ENCODE results near the gene LGALS3.

Gene LGALS3

GRCh38 chr14:55151601-55152000 is 22.5 kb downstream of the LGALS3 start:
- H3K27ac ChIP-seq (ENCODE audit: low read depth, low read length, severe bottlenecking), result no peak overlapping the region
- no peak overlapping the region for H3K4me3 ChIP-seq (ENCODE audit: extremely low read depth, insufficient read depth, low read length, poor library complexity, severe bottlenecking)
- no peaks in the 10 kb centered on the region for H3K9me3 ChIP-seq (ENCODE audit: control insufficient read depth, low read length)
- peaks cover 79% of the 10 kb centered on the region for H3K36me3 ChIP-seq (ENCODE audit: control insufficient read depth, insufficient read depth, low read length)
- H3K4me1 ChIP-seq (ENCODE audit: control insufficient read depth, insufficient read depth, low read length, poor library complexity, severe bottlenecking), result no peaks in the 10 kb centered on the region
- no CpG with 5 or more reads among the region's 1 CpG for WGBS, 2 experiments (ENCODE audit: insufficient coverage in 2 of 2)

- Histone ChIP-seq H3K36me3 (ENCODE audit: control insufficient read depth, insufficient read depth, low read length) (peaks cover 79% of the 10 kb centered on the region), H3K9me3 (ENCODE audit: control insufficient read depth, low read length) (no peaks in the 10 kb centered on the region), H3K27ac (ENCODE audit: low read depth, low read length, severe bottlenecking) (no peak overlapping the region), H3K4me1 (ENCODE audit: control insufficient read depth, insufficient read depth, low read length, poor library complexity, severe bottlenecking) (no peaks in the 10 kb centered on the region), H3K4me3 (ENCODE audit: extremely low read depth, insufficient read depth, low read length, poor library complexity, severe bottlenecking) (no peak overlapping the region)
- WGBS, 2 experiments (ENCODE audit: insufficient coverage in 2 of 2), result no CpG with 5 or more reads among the region's 1 CpG
Observed at GRCh38 chr14:55152052-55152753, 23.2 kb downstream of the LGALS3 start.

GRCh38 chr14:55153951-55154350 is 24.9 kb downstream of the LGALS3 start:
- Histone ChIP-seq H3K4me1 (ENCODE audit: control insufficient read depth, insufficient read depth, low read length, poor library complexity, severe bottlenecking) (no peaks in the 10 kb centered on the region), H3K36me3 (ENCODE audit: control insufficient read depth, insufficient read depth, low read length) (peaks cover 73% of the 10 kb centered on the region), H3K9me3 (ENCODE audit: control insufficient read depth, low read length) (no peaks in the 10 kb centered on the region), H3K27ac (ENCODE audit: low read depth, low read length, severe bottlenecking) (no peak overlapping the region), H3K4me3 (ENCODE audit: extremely low read depth, insufficient read depth, low read length, poor library complexity, severe bottlenecking) (no peak overlapping the region)
- 96% methylated on average over 3 of the region's 3 CpGs; no CpG with 5 or more reads in 1 of the 2 experiments for WGBS, 2 experiments (ENCODE audit: insufficient coverage in 2 of 2)

- Histone ChIP-seq H3K4me1 (ENCODE audit: control insufficient read depth, insufficient read depth, low read length, poor library complexity, severe bottlenecking) (no peaks in the 10 kb centered on the region), H3K9me3 (ENCODE audit: control insufficient read depth, low read length) (no peaks in the 10 kb centered on the region), H3K4me3 (ENCODE audit: extremely low read depth, insufficient read depth, low read length, poor library complexity, severe bottlenecking) (no peak overlapping the region), H3K27ac (ENCODE audit: low read depth, low read length, severe bottlenecking) (no peak overlapping the region), H3K36me3 (ENCODE audit: control insufficient read depth, insufficient read depth, low read length) (peaks cover 74% of the 10 kb centered on the region)
- WGBS, 2 experiments (ENCODE audit: insufficient coverage in 2 of 2), result 88 to 100% methylated on average over 1 of the region's 1 CpG
Observed at GRCh38 chr14:55157080-55157479, 28.0 kb downstream of the LGALS3 start.

GRCh38 chr14:55158412-55158811 is 29.4 kb downstream of the LGALS3 start:
- H3K9me3 ChIP-seq (ENCODE audit: control insufficient read depth, low read length), result no peaks in the 10 kb centered on the region
- H3K27ac ChIP-seq (ENCODE audit: low read depth, low read length, severe bottlenecking), result no peak overlapping the region
- H3K4me1 ChIP-seq (ENCODE audit: control insufficient read depth, insufficient read depth, low read length, poor library complexity, severe bottlenecking), result no peaks in the 10 kb centered on the region
- 88 to 98% methylated on average over 1 to 3 of the region's 3 CpGs for WGBS, 2 experiments (ENCODE audit: insufficient coverage in 2 of 2)
- no peak overlapping the region for H3K4me3 ChIP-seq (ENCODE audit: extremely low read depth, insufficient read depth, low read length, poor library complexity, severe bottlenecking)
- H3K36me3 ChIP-seq (ENCODE audit: control insufficient read depth, insufficient read depth, low read length), result peaks cover 68% of the 10 kb centered on the region

- H3K36me3 ChIP-seq (ENCODE audit: control insufficient read depth, insufficient read depth, low read length), result peaks cover 62% of the 10 kb centered on the region
- no peak overlapping the region for H3K27ac ChIP-seq (ENCODE audit: low read depth, low read length, severe bottlenecking)
- no peaks in the 10 kb centered on the region for H3K9me3 ChIP-seq (ENCODE audit: control insufficient read depth, low read length)
- H3K4me3 ChIP-seq (ENCODE audit: extremely low read depth, insufficient read depth, low read length, poor library complexity, severe bottlenecking), result no peak overlapping the region
- no peaks in the 10 kb centered on the region for H3K4me1 ChIP-seq (ENCODE audit: control insufficient read depth, insufficient read depth, low read length, poor library complexity, severe bottlenecking)
Observed at GRCh38 chr14:55160989-55161388, 31.9 kb downstream of the LGALS3 start.

GRCh38 chr14:55170526-55170925 is 41.5 kb downstream of the LGALS3 start:
- WGBS, 2 experiments (ENCODE audit: insufficient coverage in 2 of 2), result no CpG with 5 or more reads among the region's 2 CpGs
- Histone ChIP-seq H3K4me1 (ENCODE audit: control insufficient read depth, insufficient read depth, low read length, poor library complexity, severe bottlenecking) (no peaks in the 10 kb centered on the region), H3K27ac (ENCODE audit: low read depth, low read length, severe bottlenecking) (no peak overlapping the region), H3K4me3 (ENCODE audit: extremely low read depth, insufficient read depth, low read length, poor library complexity, severe bottlenecking) (no peak overlapping the region), H3K9me3 (ENCODE audit: control insufficient read depth, low read length) (no peaks in the 10 kb centered on the region), H3K36me3 (ENCODE audit: control insufficient read depth, insufficient read depth, low read length) (peaks cover 87% of the 10 kb centered on the region)

GRCh38 chr14:55180006-55180405 is 51.0 kb downstream of the LGALS3 start:
- Histone ChIP-seq H3K4me3 (ENCODE audit: extremely low read depth, insufficient read depth, low read length, poor library complexity, severe bottlenecking) (no peak overlapping the region), H3K27ac (ENCODE audit: low read depth, low read length, severe bottlenecking) (no peak overlapping the region), H3K36me3 (ENCODE audit: control insufficient read depth, insufficient read depth, low read length) (peaks cover 80% of the 10 kb centered on the region), H3K9me3 (ENCODE audit: control insufficient read depth, low read length) (no peaks in the 10 kb centered on the region), H3K4me1 (ENCODE audit: control insufficient read depth, insufficient read depth, low read length, poor library complexity, severe bottlenecking) (no peaks in the 10 kb centered on the region)
- WGBS, 2 experiments (ENCODE audit: insufficient coverage in 2 of 2), result no CpG with 5 or more reads among the region's 2 CpGs

GRCh38 chr14:55180434-55180833 is 51.4 kb downstream of the LGALS3 start:
- no CpG with 5 or more reads among the region's 4 CpGs for WGBS, 2 experiments (ENCODE audit: insufficient coverage in 2 of 2)
- Histone ChIP-seq H3K9me3 (ENCODE audit: control insufficient read depth, low read length) (no peaks in the 10 kb centered on the region), H3K4me3 (ENCODE audit: extremely low read depth, insufficient read depth, low read length, poor library complexity, severe bottlenecking) (no peak overlapping the region), H3K36me3 (ENCODE audit: control insufficient read depth, insufficient read depth, low read length) (peaks cover 78% of the 10 kb centered on the region), H3K4me1 (ENCODE audit: control insufficient read depth, insufficient read depth, low read length, poor library complexity, severe bottlenecking) (no peaks in the 10 kb centered on the region), H3K27ac (ENCODE audit: low read depth, low read length, severe bottlenecking) (no peak overlapping the region)

- Histone ChIP-seq H3K36me3 (ENCODE audit: control insufficient read depth, insufficient read depth, low read length) (peaks cover 26% of the 10 kb centered on the region), H3K9me3 (ENCODE audit: control insufficient read depth, low read length) (peaks cover 8% of the 10 kb centered on the region), H3K4me1 (ENCODE audit: control insufficient read depth, insufficient read depth, low read length, poor library complexity, severe bottlenecking) (no peaks in the 10 kb centered on the region), H3K4me3 (ENCODE audit: extremely low read depth, insufficient read depth, low read length, poor library complexity, severe bottlenecking) (no peak overlapping the region), H3K27ac (ENCODE audit: low read depth, low read length, severe bottlenecking) (no peak overlapping the region)
- WGBS, 2 experiments (ENCODE audit: insufficient coverage in 2 of 2), result 80% methylated on average over 1 of the region's 4 CpGs; no CpG with 5 or more reads in 1 of the 2 experiments
Observed at GRCh38 chr14:55188686-55189295, 59.7 kb downstream of the LGALS3 start.

GRCh38 chr14:55190906-55191202 is 61.8 kb downstream of the LGALS3 start:
- Histone ChIP-seq H3K4me3 (ENCODE audit: extremely low read depth, insufficient read depth, low read length, poor library complexity, severe bottlenecking) (peak overlapping the region; percentile 77), H3K4me1 (ENCODE audit: control insufficient read depth, insufficient read depth, low read length, poor library complexity, severe bottlenecking) (no peaks in the 10 kb centered on the region), H3K9me3 (ENCODE audit: control insufficient read depth, low read length) (peaks cover 8% of the 10 kb centered on the region), H3K36me3 (ENCODE audit: control insufficient read depth, insufficient read depth, low read length) (peaks cover 17% of the 10 kb centered on the region), H3K27ac (ENCODE audit: low read depth, low read length, severe bottlenecking) (no peak overlapping the region)
- WGBS, 2 experiments (ENCODE audit: insufficient coverage in 2 of 2), result 0% methylated on average over 5 of the region's 8 CpGs
